Esophagus squamous epithelium (tissue), 5 donors: ENCODE measurements around the gene GIMAP5. TPM values are rescaled to one million over a fixed set of nuclear protein-coding genes. Genes with fewer than 3 reads are reported as not detected.

Experiments
- DNase-seq: peaks from one replicate; lab custom pipeline; 2025; lab: John Stamatoyannopoulos, UW
- H3K27ac ChIP-seq, 4 donors: fragments of 200-600 bp; sonication (generic); one replicate each; pipeline ENCODE4 v1.5.1; 2016 to 2019; ENCODE audit warnings: mild to moderate bottlenecking in 1 of 4
- H3K27me3 ChIP-seq, 4 donors: fragments of 200-600 bp; sonication (generic); 1 replicate in 3 of 4; 2 replicates in 1 of 4; pipeline versions ENCODE4 v1.5.1 to v1.6.0; 2017 to 2021; ENCODE audit warnings: antibody characterized with exemption in 1 of 4
- H3K36me3 ChIP-seq, 3 donors: fragments of 200-600 bp; sonication (generic); one replicate each; pipeline ENCODE4 v1.5.1; 2016 to 2019
- H3K4me1 ChIP-seq, 3 donors: fragments of 200-600 bp; sonication (generic); one replicate each; pipeline ENCODE4 v1.5.1; 2017 to 2019
- H3K4me3 ChIP-seq, 4 donors: fragments of 200-600 bp; sonication (generic); 1 replicate in 3 of 4; 2 replicates in 1 of 4; pipeline ENCODE4 v1.5.1; 2016 to 2019; ENCODE audit warnings: mild to moderate bottlenecking in 2 of 4, moderate library complexity in 1 of 4
- H3K9me3 ChIP-seq, 3 donors: fragments of 200-600 bp; sonication (generic); one replicate each; pipeline ENCODE4 v1.5.1; 2016 to 2019
- POLR2A ChIP-seq, 4 donors: fragments of 450-650 bp; IDR thresholded peaks; one replicate each; pipeline ENCODE4 v1.6.1; 2017; ENCODE audit warnings: antibody characterized with exemption in 4 of 4, mild to moderate bottlenecking in 4 of 4, moderate library complexity in 3 of 4
- WGBS, 2 donors: methylation state at CpG; one replicate each; pipeline ENCODE4 v1.1.5; 2018; 5-methylcytosine and 5-hydroxymethylcytosine counted together
- intact Hi-C: fragments of 100-400 bp; cut with DNase I; formaldehyde crosslinking; loops from one replicate; pipeline ENCODE4 v1.15.0; 2022
- total RNA-seq, 4 donors: library from RNA; depleted of rRNA; stranded (reverse); fragments of >200 nt; gene quantifications; one replicate each; pipeline ENCODE4 v1.1.0, GENCODE V29; 2016
- TF ChIP-seq, protein P1 (sequence below), 6 experiments: fragments of 450-650 bp in 4 of 6; fragments of 200-600 bp in 2 of 6; sonication (generic) in 2 of 6; IDR thresholded peaks; one replicate each; pipeline ENCODE4 v1.5.1; 2016 to 2019; ENCODE audit warnings: antibody characterized with exemption in 6 of 6, mild to moderate bottlenecking in 4 of 6, moderate library complexity in 4 of 6
- donor health status: DM: yes; HTN: yes; CAD: no.

GIMAP5 gene
- total RNA-seq, 4 donors from 2014 or later, result 0.15 to 29.4 (median 8.2) TPM

DNA sequence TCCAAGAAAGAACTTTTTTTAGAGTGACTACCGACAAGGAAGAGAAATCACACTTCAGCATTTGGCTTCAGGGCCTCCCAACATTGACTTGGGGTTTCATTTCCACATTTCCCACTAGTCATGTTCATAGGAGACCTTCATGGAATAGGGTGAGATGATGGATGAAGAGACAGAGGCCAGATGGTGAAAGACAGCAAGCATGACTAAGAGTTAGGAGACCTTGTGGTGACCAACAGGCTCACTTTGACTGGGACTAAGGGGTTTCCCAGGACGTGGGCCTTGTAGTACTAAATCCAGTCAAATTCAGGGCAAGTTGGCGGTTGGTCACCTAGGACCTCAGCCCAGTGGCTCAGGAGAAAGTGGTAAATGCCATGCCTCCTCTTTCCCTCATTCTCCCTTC, 3.0 kb upstream of the GIMAP5 start:
- H3K4me3 ChIP-seq, result no peak overlapping the region
- no peaks in the 10 kb centered on the region for H3K9me3 ChIP-seq
- intact Hi-C loops, result no loop called here
- H3K36me3 ChIP-seq, result no peaks in the 10 kb centered on the region
- 64 to 73% methylated on average over 3 of the region's 3 CpGs for WGBS, 2 donors
- H3K27ac ChIP-seq, result no peak overlapping the region
- H3K4me1 ChIP-seq, result peaks cover 0 to 4% (median 0%) of the 10 kb centered on the region in 3 donors
- TF ChIP-seq POLR2A (IDR thresholded peaks at IDR 0.05), result no peak
- TF ChIP-seq, protein P1, sequence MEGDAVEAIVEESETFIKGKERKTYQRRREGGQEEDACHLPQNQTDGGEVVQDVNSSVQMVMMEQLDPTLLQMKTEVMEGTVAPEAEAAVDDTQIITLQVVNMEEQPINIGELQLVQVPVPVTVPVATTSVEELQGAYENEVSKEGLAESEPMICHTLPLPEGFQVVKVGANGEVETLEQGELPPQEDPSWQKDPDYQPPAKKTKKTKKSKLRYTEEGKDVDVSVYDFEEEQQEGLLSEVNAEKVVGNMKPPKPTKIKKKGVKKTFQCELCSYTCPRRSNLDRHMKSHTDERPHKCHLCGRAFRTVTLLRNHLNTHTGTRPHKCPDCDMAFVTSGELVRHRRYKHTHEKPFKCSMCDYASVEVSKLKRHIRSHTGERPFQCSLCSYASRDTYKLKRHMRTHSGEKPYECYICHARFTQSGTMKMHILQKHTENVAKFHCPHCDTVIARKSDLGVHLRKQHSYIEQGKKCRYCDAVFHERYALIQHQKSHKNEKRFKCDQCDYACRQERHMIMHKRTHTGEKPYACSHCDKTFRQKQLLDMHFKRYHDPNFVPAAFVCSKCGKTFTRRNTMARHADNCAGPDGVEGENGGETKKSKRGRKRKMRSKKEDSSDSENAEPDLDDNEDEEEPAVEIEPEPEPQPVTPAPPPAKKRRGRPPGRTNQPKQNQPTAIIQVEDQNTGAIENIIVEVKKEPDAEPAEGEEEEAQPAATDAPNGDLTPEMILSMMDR (IDR thresholded peaks at IDR 0.05), result no peak
- no peak for DNase-seq
- H3K27me3 ChIP-seq, result no peaks in the 10 kb centered on the region

DNA sequence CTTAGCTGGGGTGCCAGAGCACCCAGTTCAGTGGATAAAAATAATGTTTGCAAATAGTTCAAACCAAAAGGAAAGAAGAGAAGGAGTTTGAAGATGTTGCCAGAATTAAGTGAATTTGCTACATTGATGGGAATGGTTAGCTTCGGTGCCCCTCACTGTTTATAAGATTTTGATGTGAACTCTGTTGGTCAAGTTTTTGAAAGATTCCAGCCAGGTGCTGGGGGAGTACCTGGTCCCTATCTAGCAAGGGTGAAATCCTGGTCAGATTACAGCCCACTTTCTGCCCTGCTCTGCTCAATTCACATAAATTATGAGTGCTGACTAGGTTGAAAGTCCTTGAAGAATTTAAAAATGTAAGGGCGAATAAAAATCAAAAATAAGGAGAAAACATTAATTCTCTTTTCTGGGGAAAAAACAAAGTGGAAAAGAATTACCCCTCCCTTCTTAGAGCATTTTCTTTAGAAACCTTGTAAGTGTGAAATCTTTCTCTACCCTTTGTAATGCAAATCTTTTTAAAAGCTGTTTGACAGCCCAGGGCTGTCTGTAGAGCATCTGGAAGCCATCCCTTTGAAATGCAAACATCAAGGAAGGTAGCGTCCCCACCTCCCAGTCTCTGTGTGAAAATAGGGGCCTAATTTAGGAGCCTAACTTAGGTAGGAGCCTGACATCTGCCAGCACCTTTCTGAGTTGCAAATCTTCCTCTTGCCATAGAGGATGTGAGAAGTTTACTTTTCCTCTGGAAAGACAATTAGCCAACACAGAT, 1.4 kb upstream of the GIMAP5 start:
- intact Hi-C loops, result no loop called here

DNA sequence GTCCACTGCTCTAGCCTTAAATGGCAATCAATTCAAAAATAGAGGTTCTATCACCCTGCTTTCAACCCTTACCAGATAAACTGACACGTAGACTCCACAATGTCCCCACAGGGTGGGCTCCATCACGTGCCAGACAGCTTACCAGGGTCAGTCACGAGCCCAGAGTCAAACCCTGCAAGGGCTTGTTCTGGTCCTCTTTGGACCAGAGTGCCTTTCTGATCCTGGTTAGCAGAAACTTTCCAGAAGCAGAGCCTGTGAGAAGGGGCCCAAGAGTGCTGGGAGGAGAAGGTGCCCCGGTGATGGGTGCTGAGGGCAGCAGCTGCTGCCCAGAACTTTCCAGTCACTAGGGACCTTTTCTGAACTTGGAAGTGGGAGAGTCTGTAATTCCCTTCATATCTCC, 354 bp upstream of the GIMAP5 start:
- WGBS, 2 donors, result 55% methylated on average over 3 of the region's 4 CpGs; no CpG with 5 or more reads in 1 of the 2 donors
- Histone ChIP-seq H3K9me3 (no peaks in the 10 kb centered on the region), H3K27ac (peak overlapping the region; percentile 65 to 90 (median 74)), H3K27me3 (no peaks in the 10 kb centered on the region), H3K36me3 (peaks cover 0 to 7% (median 0%) of the 10 kb centered on the region in 3 donors), H3K4me1 (peaks cover 0 to 10% (median 4%) of the 10 kb centered on the region in 3 donors), H3K4me3 (peak overlapping the region in 3 of 4 donors; percentile 45 to 68 (median 45))
- intact Hi-C loops, result no loop called here
- DNase-seq, result no peak
- TF ChIP-seq POLR2A (IDR thresholded peaks at IDR 0.05), result no peak
- TF ChIP-seq, protein P1 (IDR thresholded peaks at IDR 0.05), result no peak

More for the DNA sequence above, 1.4 kb upstream of the GIMAP5 start:
- no peaks in the 10 kb centered on the region for H3K36me3 ChIP-seq
- TF ChIP-seq, protein P1 (IDR thresholded peaks at IDR 0.05), result no peak
- TF ChIP-seq POLR2A (IDR thresholded peaks at IDR 0.05), result no peak
- H3K4me3 ChIP-seq, result no peak overlapping the region
- H3K27ac ChIP-seq, result peak overlapping the region in 2 of 4 donors; percentile 71 to 90
- no peaks in the 10 kb centered on the region for H3K27me3 ChIP-seq
- DNase-seq, result no peak
- H3K4me1 ChIP-seq, result peaks cover 0 to 4% (median 0%) of the 10 kb centered on the region in 3 donors
- H3K9me3 ChIP-seq, result no peaks in the 10 kb centered on the region
- 38 to 67% methylated on average over 3 of the region's 3 CpGs for WGBS, 2 donors

DNA sequence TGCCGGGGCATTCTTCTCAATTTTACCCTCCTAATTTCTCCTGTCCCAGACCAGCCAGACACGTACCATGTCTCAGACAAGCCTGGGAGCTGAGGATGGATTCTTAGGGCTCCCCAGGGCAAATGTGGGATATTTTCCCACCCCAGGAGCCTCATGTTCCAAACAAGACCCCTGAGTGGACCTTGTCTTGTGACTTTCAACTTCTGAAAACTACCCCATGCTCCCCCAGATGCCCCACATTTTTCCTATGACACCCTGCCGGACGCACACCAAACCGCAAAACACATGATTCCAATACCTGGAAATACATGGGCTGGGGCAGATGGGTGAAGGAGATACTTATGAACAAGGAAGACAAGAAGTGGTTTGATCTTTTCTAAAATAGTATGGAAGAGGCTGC, 874 bp downstream of the GIMAP5 start:
- intact Hi-C loops, result no loop called here
- peaks cover under 1 to 21% (median 4%) of the 10 kb centered on the region in 3 donors for H3K4me1 ChIP-seq
- 48 to 59% methylated on average over 5 of the region's 5 CpGs for WGBS, 2 donors
- TF ChIP-seq, protein P1 (IDR thresholded peaks at IDR 0.05), result no peak
- no peak for TF ChIP-seq POLR2A (IDR thresholded peaks at IDR 0.05)
- H3K27ac ChIP-seq, result peak overlapping the region; percentile 65 to 90 (median 74)
- H3K4me3 ChIP-seq, result peak overlapping the region; percentile 29 to 68 (median 45)
- H3K36me3 ChIP-seq, result peaks cover 0 to 18% (median 0%) of the 10 kb centered on the region in 3 donors
- DNase-seq, result no peak
- no peaks in the 10 kb centered on the region for H3K27me3 ChIP-seq
- no peaks in the 10 kb centered on the region for H3K9me3 ChIP-seq

DNA sequence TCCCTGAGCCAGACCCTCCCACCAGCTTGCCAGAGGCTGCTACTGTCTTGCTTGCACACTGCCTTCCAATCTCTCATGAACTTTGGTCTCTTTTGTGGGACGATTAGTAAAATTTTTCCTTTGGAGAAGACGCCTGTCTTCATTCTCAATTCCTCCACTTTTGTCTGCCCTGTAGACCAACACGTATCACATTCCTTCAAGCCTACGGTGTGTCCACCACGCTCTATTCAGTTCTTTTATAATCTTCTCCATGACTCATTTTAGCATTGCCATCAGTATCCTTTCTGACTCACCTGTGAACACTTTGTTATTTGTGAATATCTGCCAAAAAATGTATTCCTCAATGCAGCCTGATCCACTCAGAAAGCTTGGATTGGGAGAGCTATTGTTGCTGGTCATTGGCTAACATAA, 1.4 kb downstream of the GIMAP5 start:
- Histone ChIP-seq H3K9me3 (no peaks in the 10 kb centered on the region), H3K4me3 (peak overlapping the region; percentile 29 to 68 (median 45)), H3K27me3 (no peaks in the 10 kb centered on the region), H3K4me1 (peaks cover 4 to 26% (median 5%) of the 10 kb centered on the region in 3 donors), H3K36me3 (peaks cover 0 to 18% (median 0%) of the 10 kb centered on the region in 3 donors), H3K27ac (peak overlapping the region; percentile 65 to 90 (median 74))
- TF ChIP-seq POLR2A (IDR thresholded peaks at IDR 0.05), result peak in 1 of 4 donors; percentile 20
- TF ChIP-seq, protein P1 (IDR thresholded peaks at IDR 0.05), result no peak
- WGBS, 2 donors, result 25 to 31% methylated on average over 5 of the region's 5 CpGs
- intact Hi-C loops, result no loop called here
- no peak for DNase-seq
